Breast epithelium (tissue), 3 donors: ENCODE results near the gene CPA2.

Source experiments
- POLR2AphosphoS5 ChIP-seq, 3 donors: sonication (generic); formaldehyde crosslinking; IDR thresholded peaks; one replicate each; pipeline ENCODE4 v1.6.1; 2017; ENCODE audit warnings: antibody characterized with exemption in 3 of 3
- TF ChIP-seq, protein P1 (sequence below), 3 donors: fragments of 450-650 bp; IDR thresholded peaks; one replicate each; pipeline ENCODE4 v1.5.1; 2016 to 2017; ENCODE audit warnings: antibody characterized with exemption in 3 of 3, mild to moderate bottlenecking in 3 of 3, moderate library complexity in 3 of 3

DNA sequence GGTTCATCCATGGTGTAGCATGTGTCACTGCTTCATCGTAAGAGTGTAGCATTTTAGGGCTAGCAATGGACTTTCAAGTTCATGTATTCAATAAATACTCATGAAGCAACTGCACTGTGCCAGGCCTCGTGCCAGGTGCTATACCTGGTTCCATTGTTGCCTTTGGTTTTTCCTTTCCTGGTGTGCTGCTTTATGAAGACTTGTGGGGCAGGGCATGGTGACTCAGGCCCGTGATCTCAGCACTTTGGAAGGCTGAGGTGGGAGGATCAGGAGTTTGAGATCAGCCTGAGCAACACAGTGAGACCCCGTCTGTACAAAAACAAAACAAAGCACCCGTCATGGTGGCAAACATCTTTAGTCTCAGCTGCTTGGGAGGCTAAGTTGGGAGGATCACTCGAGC is 24.1 kb downstream of the CPA2 start:
- no peak for TF ChIP-seq POLR2AphosphoS5 (IDR thresholded peaks at IDR 0.05)
- TF ChIP-seq, protein P1, sequence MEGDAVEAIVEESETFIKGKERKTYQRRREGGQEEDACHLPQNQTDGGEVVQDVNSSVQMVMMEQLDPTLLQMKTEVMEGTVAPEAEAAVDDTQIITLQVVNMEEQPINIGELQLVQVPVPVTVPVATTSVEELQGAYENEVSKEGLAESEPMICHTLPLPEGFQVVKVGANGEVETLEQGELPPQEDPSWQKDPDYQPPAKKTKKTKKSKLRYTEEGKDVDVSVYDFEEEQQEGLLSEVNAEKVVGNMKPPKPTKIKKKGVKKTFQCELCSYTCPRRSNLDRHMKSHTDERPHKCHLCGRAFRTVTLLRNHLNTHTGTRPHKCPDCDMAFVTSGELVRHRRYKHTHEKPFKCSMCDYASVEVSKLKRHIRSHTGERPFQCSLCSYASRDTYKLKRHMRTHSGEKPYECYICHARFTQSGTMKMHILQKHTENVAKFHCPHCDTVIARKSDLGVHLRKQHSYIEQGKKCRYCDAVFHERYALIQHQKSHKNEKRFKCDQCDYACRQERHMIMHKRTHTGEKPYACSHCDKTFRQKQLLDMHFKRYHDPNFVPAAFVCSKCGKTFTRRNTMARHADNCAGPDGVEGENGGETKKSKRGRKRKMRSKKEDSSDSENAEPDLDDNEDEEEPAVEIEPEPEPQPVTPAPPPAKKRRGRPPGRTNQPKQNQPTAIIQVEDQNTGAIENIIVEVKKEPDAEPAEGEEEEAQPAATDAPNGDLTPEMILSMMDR (IDR thresholded peaks at IDR 0.05): no peak
